Coronary artery (tissue), 2 donors: ENCODE results near the gene SOS1.

Source experiments
- DNase-seq: peaks from one replicate; pipeline ENCODE4 v3.0.0-alpha.2; 2017; ENCODE audit warnings: low spot score
- H3K27ac ChIP-seq, 2 donors: fragments of 200-600 bp; sonication (generic); one replicate each; pipeline ENCODE4 v1.5.1; 2016 to 2019
- H3K4me3 ChIP-seq: fragments of 200-600 bp; sonication (generic); 2 replicates; pipeline ENCODE4 v1.5.1; 2016; ENCODE audit warnings: mild to moderate bottlenecking, moderate library complexity
- TF ChIP-seq, protein P1 (sequence below): fragments of 200-600 bp; sonication (generic); IDR thresholded peaks from one replicate; pipeline ENCODE4 v1.5.1; 2019; ENCODE audit warnings: antibody characterized with exemption

Gene SOS1

DNA sequence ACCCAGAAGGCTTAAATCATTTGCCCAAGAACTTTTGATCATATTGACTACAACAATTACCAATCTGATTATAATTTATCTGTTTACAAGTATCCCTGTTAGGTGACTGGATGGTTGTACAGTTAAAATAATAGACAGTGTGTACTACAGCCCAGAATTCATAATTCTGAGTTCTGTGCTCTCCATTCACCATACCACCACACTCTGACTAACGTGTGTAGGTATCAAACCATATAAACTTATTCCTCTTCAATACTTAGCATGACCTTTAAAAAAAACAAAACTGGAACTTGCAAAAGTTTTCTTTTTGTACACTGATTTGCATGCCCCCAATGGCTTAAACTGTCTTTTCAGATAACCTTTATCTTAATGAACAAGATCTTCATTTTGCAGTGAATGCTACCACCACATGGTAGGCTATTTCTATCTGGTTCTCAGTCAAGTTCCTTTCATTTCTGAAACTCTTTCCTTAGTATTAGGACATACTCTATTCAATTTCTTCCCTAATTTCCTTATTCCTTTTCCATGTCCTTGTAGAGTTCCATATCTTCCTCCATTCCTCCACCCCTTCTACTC is 50.9 kb downstream of the SOS1 start:
- TF ChIP-seq, protein P1, sequence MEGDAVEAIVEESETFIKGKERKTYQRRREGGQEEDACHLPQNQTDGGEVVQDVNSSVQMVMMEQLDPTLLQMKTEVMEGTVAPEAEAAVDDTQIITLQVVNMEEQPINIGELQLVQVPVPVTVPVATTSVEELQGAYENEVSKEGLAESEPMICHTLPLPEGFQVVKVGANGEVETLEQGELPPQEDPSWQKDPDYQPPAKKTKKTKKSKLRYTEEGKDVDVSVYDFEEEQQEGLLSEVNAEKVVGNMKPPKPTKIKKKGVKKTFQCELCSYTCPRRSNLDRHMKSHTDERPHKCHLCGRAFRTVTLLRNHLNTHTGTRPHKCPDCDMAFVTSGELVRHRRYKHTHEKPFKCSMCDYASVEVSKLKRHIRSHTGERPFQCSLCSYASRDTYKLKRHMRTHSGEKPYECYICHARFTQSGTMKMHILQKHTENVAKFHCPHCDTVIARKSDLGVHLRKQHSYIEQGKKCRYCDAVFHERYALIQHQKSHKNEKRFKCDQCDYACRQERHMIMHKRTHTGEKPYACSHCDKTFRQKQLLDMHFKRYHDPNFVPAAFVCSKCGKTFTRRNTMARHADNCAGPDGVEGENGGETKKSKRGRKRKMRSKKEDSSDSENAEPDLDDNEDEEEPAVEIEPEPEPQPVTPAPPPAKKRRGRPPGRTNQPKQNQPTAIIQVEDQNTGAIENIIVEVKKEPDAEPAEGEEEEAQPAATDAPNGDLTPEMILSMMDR = no peak
- no peak for DNase-seq
- Histone ChIP-seq H3K27ac (no peak overlapping the region), H3K4me3 (no peak overlapping the region)

GRCh38 chr2:39069136-39069515 is 51.7 kb downstream of the SOS1 start:
- no peak overlapping the region for H3K4me3 ChIP-seq
- no peak for DNase-seq
- H3K27ac ChIP-seq = no peak overlapping the region
- TF ChIP-seq, protein P1 = no peak

DNA sequence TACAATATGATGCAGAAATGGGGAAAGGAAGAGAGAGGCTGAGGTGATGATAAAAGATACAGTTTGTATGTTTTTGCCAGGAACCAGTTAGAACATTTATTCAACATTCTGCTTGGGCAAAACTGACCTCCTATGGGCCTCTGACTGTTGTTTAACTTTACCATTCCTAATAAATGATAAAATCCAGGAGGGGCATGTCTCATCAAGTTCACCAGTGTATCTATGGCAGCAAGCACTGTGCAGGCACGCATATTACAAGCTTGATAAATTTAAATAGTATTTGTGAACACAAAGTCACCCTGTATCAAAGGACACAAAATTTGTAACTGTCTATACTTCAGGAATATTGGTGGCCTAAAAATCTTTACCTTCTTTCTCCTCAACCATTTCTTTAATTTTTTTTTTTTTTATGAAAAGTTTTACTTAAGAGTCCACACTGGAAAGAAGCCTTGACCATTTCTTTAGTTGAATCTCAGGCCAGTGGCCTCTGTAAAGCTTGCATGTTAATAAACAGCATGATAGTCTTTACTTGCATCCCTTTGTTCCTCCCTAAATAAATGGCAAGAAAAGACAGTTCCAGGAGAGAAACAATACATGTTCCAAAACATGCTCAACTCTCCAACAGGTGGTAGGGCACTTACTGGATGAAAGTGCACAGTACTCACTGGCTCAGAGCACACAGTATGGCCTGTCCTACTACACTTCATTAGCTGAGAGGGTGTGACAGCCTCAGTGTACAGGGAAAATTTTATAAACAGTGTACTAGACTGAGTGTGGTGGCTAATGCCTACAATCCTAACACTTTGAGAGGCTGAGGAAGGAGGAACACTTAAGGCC is 52.3 kb downstream of the SOS1 start:
- TF ChIP-seq, protein P1 = no peak
- H3K4me3 ChIP-seq = no peak overlapping the region
- no peak for DNase-seq
- no peak overlapping the region for H3K27ac ChIP-seq

DNA sequence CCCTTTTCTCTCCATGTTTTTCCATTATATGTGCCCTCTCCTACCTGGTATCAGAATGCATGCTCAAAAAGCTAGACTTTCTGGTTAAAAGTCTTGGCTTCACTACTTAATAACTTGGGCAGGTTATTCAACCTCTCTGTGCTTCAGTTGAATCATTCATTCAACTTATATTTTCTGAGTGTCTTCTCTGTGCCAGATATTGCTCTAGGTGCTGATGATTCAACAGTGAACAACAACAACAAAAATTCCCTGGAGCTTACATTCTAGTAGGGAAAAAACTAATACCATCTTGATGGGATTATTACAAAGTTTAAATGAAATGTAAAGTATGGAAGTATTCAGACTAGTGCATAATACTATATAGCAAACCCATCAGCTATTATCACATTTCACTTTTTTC is 55.2 kb downstream of the SOS1 start:
- Histone ChIP-seq H3K27ac (no peak overlapping the region), H3K4me3 (no peak overlapping the region)
- no peak for DNase-seq
- TF ChIP-seq, protein P1 = no peak

DNA sequence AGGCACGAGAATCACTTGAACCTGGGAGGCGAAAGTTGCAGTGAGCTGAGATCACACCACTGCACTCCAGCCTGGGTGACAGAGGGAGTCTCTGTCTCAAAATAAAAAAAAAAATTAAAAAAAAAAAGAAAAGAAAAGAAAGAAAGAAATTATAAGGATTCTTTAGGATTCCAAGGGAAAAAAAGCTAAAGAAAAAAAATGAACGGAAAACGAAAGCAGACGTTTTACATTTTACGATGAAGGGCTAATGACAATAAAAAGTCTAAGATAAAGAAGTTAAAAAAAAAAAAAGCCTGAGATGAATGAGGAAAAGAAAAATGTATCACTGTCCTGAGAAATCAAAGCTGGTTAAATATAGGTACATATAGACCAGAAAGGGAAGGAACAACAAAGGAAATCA is 58.5 kb downstream of the SOS1 start:
- H3K27ac ChIP-seq = no peak overlapping the region
- no peak overlapping the region for H3K4me3 ChIP-seq
- DNase-seq = no peak
- TF ChIP-seq, protein P1 = no peak

GRCh38 chr2:39061280-39061679 is 59.6 kb downstream of the SOS1 start:
- H3K4me3 ChIP-seq = no peak overlapping the region
- no peak for DNase-seq
- no peak overlapping the region for H3K27ac ChIP-seq
- TF ChIP-seq, protein P1 = no peak
